Activated naive CD4-positive, alpha-beta T cell treated with anti-CD3 and anti-CD28 coated beads, Interleukin-2, amount 50 U/mL, for 24 hours (primary cell): ENCODE measurements around the gene KIF25.

ENCODE experiments used
- H3K27ac Mint-ChIP-seq: one replicate; pipeline ENCODE4 v1.8.0; 2021; ENCODE audit warnings: mild to moderate bottlenecking, mixed read lengths
- H3K27me3 Mint-ChIP-seq: one replicate; pipeline ENCODE4 v1.8.0; 2021; ENCODE audit warnings: mixed read lengths
- H3K36me3 Mint-ChIP-seq: one replicate; pipeline ENCODE4 v1.8.0; 2021; ENCODE audit warnings: mixed read lengths
- H3K4me1 Mint-ChIP-seq: one replicate; pipeline ENCODE4 v1.8.0; 2021; ENCODE audit warnings: mixed read lengths
- H3K4me3 Mint-ChIP-seq: one replicate; pipeline ENCODE4 v1.8.0; 2021; ENCODE audit warnings: mild to moderate bottlenecking, mixed read lengths
- H3K9me3 Mint-ChIP-seq: one replicate; pipeline ENCODE4 v1.8.0; 2021; ENCODE audit warnings: mixed read lengths

KIF25 gene

GRCh38 chr6:168016721-168017525 lies 19.5 kb downstream of the KIF25 start:
- H3K4me1 Mint-ChIP-seq: no peaks in the 10 kb centered on the region
- peaks cover 6% of the 10 kb centered on the region for H3K27me3 Mint-ChIP-seq
- peaks cover 8% of the 10 kb centered on the region for H3K9me3 Mint-ChIP-seq
- H3K36me3 Mint-ChIP-seq: no peaks in the 10 kb centered on the region
- no peak overlapping the region for H3K27ac Mint-ChIP-seq
- no peak overlapping the region for H3K4me3 Mint-ChIP-seq

- Mint-ChIP-seq H3K4me1 (no peaks in the 10 kb centered on the region), H3K4me3 (no peak overlapping the region), H3K9me3 (peaks cover 4% of the 10 kb centered on the region), H3K36me3 (no peaks in the 10 kb centered on the region), H3K27me3 (peaks cover 6% of the 10 kb centered on the region), H3K27ac (no peak overlapping the region)
Measured at GRCh38 chr6:168017629-168018028, 20.2 kb downstream of the KIF25 start.

GRCh38 chr6:168018664-168019063 lies 21.2 kb downstream of the KIF25 start:
- Mint-ChIP-seq H3K27me3 (peaks cover 6% of the 10 kb centered on the region), H3K4me3 (no peak overlapping the region), H3K4me1 (no peaks in the 10 kb centered on the region), H3K27ac (no peak overlapping the region), H3K36me3 (no peaks in the 10 kb centered on the region), H3K9me3 (peaks cover 4% of the 10 kb centered on the region)

- Mint-ChIP-seq H3K27ac (no peak overlapping the region), H3K4me3 (no peak overlapping the region), H3K9me3 (peaks cover 4% of the 10 kb centered on the region), H3K27me3 (peaks cover 7% of the 10 kb centered on the region), H3K36me3 (no peaks in the 10 kb centered on the region), H3K4me1 (no peaks in the 10 kb centered on the region)
Measured at GRCh38 chr6:168020242-168020641, 22.8 kb downstream of the KIF25 start.

GRCh38 chr6:168021581-168021980 lies 24.1 kb downstream of the KIF25 start:
- Mint-ChIP-seq H3K4me3 (no peak overlapping the region), H3K9me3 (peaks cover 4% of the 10 kb centered on the region)

GRCh38 chr6:168022488-168023321 lies 25.2 kb downstream of the KIF25 start:
- Mint-ChIP-seq H3K4me3 (no peak overlapping the region), H3K9me3 (peaks cover 4% of the 10 kb centered on the region), H3K27ac (no peak overlapping the region), H3K4me1 (no peaks in the 10 kb centered on the region), H3K27me3 (peaks cover 7% of the 10 kb centered on the region), H3K36me3 (no peaks in the 10 kb centered on the region)

More at GRCh38 chr6:168021581-168021980, 24.1 kb downstream of the KIF25 start:
- H3K4me1 Mint-ChIP-seq: no peaks in the 10 kb centered on the region
- no peaks in the 10 kb centered on the region for H3K36me3 Mint-ChIP-seq
- H3K27me3 Mint-ChIP-seq: peaks cover 7% of the 10 kb centered on the region
- H3K27ac Mint-ChIP-seq: no peak overlapping the region

- Mint-ChIP-seq H3K9me3 (no peaks in the 10 kb centered on the region), H3K4me3 (no peak overlapping the region), H3K27me3 (peaks cover 7% of the 10 kb centered on the region), H3K36me3 (no peaks in the 10 kb centered on the region), H3K27ac (no peak overlapping the region), H3K4me1 (no peaks in the 10 kb centered on the region)
Measured at GRCh38 chr6:168024951-168025510, 27.6 kb downstream of the KIF25 start.

GRCh38 chr6:168025831-168026710 lies 28.6 kb downstream of the KIF25 start:
- Mint-ChIP-seq H3K36me3 (no peaks in the 10 kb centered on the region), H3K9me3 (no peaks in the 10 kb centered on the region), H3K4me1 (no peaks in the 10 kb centered on the region), H3K27ac (peak overlapping the region; percentile 0), H3K27me3 (peaks cover 11% of the 10 kb centered on the region), H3K4me3 (no peak overlapping the region)

- Mint-ChIP-seq H3K27me3 (peaks cover 13% of the 10 kb centered on the region), H3K4me1 (no peaks in the 10 kb centered on the region), H3K27ac (no peak overlapping the region), H3K9me3 (no peaks in the 10 kb centered on the region), H3K4me3 (no peak overlapping the region), H3K36me3 (no peaks in the 10 kb centered on the region)
Measured at GRCh38 chr6:168026925-168027324, 29.5 kb downstream of the KIF25 start.

- H3K27ac Mint-ChIP-seq: no peak overlapping the region
- H3K36me3 Mint-ChIP-seq: no peaks in the 10 kb centered on the region
- H3K27me3 Mint-ChIP-seq: peaks cover 14% of the 10 kb centered on the region
- no peaks in the 10 kb centered on the region for H3K9me3 Mint-ChIP-seq
- no peak overlapping the region for H3K4me3 Mint-ChIP-seq
- no peaks in the 10 kb centered on the region for H3K4me1 Mint-ChIP-seq
Measured at GRCh38 chr6:168027521-168027920, 30.1 kb downstream of the KIF25 start.

- no peak overlapping the region for H3K27ac Mint-ChIP-seq
Measured at GRCh38 chr6:168028181-168028580, 30.7 kb downstream of the KIF25 start.

GRCh38 chr6:168029459-168030217 lies 32.2 kb downstream of the KIF25 start:
- H3K27me3 Mint-ChIP-seq: peaks cover 19% of the 10 kb centered on the region
- H3K27ac Mint-ChIP-seq: no peak overlapping the region
- H3K4me1 Mint-ChIP-seq: no peaks in the 10 kb centered on the region
- H3K4me3 Mint-ChIP-seq: no peak overlapping the region
- H3K36me3 Mint-ChIP-seq: no peaks in the 10 kb centered on the region
- H3K9me3 Mint-ChIP-seq: no peaks in the 10 kb centered on the region

More at GRCh38 chr6:168028181-168028580, 30.7 kb downstream of the KIF25 start:
- Mint-ChIP-seq H3K4me1 (no peaks in the 10 kb centered on the region), H3K9me3 (no peaks in the 10 kb centered on the region), H3K27me3 (peaks cover 14% of the 10 kb centered on the region), H3K4me3 (no peak overlapping the region), H3K36me3 (no peaks in the 10 kb centered on the region)

GRCh38 chr6:168030218-168030746 lies 32.8 kb downstream of the KIF25 start:
- H3K9me3 Mint-ChIP-seq: no peaks in the 10 kb centered on the region
- no peak overlapping the region for H3K4me3 Mint-ChIP-seq
- H3K4me1 Mint-ChIP-seq: peaks cover 6% of the 10 kb centered on the region
- H3K36me3 Mint-ChIP-seq: no peaks in the 10 kb centered on the region
- H3K27me3 Mint-ChIP-seq: peaks cover 24% of the 10 kb centered on the region
- no peak overlapping the region for H3K27ac Mint-ChIP-seq

GRCh38 chr6:168030908-168031307 lies 33.4 kb downstream of the KIF25 start:
- Mint-ChIP-seq H3K4me1 (peaks cover 6% of the 10 kb centered on the region), H3K4me3 (no peak overlapping the region), H3K27me3 (peaks cover 26% of the 10 kb centered on the region), H3K9me3 (no peaks in the 10 kb centered on the region), H3K36me3 (no peaks in the 10 kb centered on the region), H3K27ac (no peak overlapping the region)
